NOMO-1 (cell line): ENCODE measurements around the gene OBSCN.

Experiments used
- DNase-seq, 2 experiments: peaks; one replicate each; lab custom pipeline; 2025; ENCODE audit not compliant: unreplicated experiment in 2 of 2; lab: John Stamatoyannopoulos, UW

The OBSCN gene

DNA sequence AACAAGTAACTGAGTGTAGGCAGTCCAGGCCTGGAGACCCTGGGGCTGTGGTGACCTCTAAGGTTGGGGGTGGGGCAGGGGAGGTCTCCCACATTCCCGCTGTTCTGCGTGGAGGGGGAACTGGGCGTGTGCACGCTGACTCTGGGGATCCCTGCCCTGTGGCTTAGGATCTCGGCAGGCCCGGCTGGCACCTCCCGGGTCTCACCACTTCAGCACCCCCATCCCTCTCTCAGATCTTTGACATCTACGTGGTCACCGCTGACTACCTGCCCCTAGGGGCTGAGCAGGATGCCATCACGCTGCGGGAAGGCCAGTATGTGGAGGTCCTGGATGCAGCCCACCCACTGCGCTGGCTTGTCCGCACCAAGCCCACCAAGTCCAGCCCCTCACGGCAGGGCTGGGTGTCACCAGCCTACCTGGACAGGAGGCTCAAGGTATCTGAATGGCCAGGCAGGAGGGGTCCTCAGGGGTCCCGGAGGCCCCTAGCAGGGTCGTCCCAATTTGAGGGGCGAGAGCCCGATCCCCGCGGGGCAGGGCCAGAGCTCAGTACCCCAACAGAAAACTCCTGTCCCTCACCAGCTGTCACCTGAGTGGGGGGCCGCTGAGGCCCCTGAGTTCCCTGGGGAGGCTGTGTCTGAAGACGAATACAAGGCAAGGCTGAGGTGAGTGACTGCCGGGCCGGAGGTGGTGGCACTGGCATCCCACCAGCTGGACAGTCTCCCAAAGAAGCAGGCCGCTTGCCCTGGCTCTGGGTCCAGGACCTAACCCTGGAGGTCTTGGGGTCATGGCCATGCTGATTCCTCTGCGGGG lies 130.1 kb downstream of the OBSCN start:
- DNase-seq: no peak

DNA sequence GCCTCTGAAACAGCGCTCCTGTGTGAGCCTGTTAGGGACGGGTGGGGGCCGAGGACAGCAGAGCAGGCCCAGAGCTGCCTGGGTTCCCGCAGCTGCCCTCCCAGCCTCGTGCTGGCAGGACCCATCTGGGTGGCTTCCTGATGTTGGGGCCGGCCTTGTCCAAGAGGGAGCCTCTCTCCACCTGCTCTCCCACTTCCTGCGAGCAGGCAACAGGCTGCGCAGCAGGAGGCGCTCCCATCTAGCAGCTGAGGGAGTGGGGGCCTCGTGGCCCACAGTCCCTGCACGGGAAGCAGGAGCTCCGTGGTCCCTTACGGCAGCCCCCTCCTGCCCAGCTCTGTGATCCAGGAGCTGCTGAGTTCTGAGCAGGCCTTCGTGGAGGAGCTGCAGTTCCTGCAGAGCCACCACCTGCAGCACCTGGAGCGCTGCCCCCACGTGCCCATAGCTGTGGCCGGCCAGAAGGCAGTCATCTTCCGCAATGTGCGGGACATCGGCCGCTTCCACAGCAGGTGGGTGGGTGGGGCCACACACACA lies 130.7 kb downstream of the OBSCN start:
- DNase-seq: no peak

DNA sequence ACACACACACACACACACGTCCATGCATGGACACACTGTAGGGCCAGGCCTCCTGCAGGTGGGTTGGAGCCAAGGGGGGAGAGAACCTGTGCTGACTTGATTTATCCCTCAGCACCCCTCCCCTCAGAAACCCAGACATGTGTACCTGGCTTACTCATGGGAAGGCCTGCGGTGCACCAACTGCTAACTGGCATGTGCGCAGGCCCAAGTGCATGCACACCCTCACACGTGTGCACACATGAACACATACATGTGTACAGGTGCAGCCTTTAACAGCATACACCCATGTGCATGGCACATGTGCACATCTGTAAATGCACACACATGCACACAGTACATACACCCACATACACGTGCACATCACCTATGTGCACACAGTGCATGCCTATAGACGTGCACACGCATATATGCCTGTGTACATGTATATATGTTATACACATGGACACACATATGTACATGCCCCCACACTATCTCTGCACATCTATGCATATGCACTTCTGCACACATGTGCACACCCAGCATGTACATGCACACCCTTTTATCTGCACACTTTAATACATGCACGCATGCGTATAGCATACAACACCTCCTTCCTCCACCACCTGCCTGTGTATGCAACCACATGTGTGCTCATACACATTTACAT lies 131.3 kb downstream of the OBSCN start:
- DNase-seq: no peak

DNA sequence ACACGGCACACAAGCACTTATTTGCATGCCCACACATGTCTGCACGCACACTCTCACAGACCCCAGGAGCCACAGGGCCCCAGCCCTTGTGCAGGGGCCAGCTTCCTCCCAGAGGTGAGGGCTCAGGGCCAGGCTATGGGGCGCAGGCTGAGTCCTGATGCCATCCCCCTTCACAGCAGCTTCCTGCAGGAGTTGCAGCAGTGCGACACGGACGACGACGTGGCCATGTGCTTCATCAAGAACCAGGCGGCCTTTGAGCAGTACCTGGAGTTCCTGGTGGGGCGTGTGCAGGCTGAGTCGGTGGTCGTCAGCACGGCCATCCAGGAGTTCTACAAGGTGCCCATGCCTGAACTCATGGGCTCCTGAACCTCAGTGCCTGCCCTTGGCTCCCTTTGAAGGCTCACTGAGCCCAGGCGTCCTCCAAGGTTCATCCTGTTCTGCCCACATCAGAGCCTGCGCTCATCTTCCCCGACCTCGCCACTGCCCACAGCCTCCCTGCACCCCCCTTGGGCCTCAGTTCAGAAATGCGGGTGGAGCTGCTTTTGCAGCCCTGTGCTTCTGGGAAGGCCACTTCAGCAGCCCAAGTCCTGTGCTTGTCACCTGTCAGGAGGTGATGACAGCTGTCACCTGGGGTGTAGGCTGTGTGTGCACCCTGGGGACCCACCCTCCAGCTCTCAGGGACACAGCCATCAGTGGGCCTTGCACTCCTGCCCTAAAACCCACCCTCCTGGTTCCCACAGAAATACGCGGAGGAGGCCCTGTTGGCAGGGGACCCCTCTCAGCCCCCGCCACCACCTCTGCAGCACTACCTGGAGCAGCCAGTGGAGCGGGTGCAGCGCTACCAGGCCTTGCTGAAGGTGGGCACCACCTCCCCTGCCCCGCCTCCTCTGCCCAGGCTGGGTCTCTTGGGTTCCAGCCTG lies 132.2 kb downstream of the OBSCN start:
- DNase-seq: no peak

DNA sequence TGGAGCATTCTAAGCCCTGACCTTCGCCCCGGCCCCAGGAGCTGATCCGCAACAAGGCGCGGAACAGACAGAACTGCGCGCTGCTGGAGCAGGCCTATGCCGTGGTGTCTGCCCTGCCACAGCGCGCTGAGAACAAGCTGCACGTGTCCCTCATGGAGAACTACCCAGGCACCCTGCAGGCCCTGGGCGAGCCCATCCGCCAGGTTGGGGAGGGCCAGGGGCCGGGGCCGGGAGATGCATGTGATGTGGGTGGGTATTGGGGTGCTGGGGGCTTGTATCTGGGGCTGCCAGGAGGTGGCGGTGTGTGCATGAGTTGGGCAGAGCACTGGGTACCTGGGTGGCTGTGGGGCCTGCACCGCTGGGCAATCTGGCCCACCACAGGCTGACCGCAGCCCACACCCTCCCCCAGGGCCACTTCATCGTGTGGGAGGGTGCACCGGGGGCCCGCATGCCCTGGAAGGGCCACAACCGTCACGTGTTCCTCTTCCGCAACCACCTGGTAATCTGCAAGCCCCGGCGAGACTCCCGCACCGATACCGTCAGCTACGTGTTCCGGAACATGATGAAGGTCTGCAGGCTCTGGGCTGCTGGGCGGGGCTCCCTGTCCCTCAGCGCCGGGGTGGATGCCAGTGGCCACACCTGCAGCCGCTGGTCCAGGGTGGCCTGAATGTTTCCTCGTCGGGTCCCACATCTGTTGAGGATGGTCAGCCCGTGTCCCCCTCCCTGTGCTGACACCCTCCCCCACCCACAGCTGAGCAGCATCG lies 133.0 kb downstream of the OBSCN start:
- DNase-seq: no peak

DNA sequence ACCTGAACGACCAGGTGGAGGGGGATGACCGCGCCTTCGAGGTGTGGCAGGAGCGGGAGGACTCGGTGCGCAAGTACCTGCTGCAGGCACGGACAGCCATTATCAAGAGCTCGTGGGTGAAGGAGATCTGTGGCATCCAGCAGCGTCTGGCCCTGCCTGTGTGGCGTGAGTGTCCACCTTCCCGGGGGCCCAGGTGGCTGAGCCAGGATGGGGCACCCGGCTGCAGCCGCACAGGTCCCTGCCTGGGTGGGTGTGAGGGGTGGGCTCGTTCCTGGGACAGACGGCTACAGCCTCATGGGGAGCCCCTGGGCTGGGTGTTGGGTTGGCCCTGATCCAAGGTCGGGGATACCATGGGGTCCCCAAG lies 133.6 kb downstream of the OBSCN start:
- DNase-seq: no peak

DNA sequence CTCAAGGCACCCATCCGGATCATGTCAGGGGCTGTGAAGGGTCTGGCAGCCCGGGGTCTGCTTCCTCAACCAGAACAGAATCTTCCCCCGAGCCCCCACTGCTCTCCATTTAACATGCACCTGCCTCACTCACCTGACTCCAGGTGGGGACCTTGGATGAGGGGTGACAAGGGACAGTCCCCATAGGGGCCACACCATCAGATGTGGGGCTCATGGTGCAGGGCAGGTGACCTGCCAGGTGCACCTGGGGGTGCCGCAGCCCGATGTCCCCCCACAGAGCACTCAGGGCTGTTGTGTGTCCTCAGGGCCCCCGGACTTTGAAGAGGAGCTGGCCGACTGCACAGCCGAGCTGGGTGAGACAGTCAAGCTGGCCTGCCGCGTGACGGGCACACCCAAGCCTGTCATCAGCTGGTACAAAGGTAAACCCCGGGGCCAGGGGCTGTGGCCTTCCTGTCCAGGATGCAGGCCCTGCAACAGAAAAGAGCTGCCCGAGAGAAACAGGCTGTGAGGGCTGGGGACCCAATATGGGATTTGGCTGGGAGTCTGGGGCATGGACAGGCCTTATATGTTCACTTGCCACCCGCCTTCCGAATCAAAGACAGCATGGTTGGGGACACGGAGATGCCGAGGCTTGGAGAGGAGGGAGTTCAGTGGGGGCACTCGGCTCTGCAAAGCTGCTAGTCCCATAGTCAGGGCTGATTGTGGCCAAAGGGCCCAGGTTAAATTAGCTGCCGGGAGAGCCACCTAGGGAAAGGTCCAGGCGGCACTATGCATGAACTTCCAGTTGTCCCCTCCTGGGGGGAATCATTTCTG lies 134.2 kb downstream of the OBSCN start:
- DNase-seq: no peak

DNA sequence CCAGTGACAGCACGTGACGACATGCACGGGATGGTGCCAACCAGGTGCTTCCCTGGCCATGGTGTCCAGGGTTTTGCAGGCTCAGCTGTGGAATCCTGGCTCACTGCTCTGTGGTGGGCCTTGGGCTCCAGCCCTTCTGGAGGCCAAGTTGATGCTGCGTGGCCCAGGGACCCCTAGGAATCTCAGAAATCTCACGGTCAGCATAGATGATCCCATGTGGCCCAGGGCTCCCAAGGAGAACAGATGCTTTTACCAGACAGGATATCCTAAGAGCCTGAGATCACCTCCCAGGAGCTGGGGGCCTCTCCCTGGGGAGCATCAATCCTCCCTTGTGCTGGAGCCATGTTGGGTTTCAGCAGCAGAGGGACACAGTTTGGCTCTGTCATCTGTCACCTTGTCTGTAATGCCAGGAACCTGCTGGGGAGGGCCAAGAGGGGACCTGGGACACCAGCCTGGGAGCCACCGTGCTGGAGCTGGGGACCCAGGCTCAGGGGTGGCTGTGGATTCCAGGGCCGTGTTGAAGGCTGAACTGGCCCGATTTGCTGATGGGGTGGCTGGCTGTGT lies 134.9 kb downstream of the OBSCN start:
- no peak for DNase-seq

DNA sequence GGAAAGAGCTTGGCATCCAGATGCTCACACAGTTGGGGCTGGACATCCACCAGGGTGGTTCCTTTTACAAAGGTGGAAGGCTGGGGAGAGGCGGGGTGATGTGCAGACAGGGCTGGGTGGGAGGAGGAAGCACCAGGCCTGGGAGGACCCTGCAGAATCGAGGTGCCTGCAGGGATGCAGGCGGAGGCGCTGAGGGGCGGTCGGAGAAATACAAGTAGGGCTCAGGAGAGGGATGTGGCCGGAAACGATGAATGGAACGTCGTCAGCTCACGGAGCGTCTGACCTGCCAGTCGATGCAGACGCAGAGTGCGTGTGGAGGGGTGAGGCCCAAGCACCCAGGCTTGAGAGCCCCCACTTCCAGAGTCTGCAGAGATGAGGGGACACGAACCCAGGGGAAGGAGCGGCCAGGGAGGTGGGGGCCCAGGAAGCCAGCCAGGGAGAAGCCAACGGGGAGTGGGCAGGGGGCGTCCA lies 135.4 kb downstream of the OBSCN start:
- no peak for DNase-seq

DNA sequence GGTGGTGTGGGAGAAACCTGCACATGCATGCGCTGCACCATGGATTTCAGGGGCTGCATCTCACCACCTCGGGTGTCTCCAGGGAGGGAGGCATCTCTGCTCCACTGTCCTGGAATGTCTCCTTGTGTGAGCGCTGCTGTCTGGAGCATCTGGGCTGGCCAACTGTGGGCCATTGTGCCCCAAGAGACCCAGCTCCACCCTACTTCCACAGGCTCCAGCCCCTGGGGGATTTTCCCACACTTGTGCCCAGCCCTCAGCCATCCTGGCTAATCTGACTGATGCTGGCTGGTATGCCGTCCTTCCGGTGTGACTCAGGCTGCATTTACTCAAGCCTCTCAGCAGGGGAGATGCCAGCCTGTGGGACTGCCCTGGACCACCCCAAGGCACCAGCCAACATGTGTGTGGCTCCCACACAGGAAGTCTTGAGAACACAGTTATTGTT lies 136.8 kb downstream of the OBSCN start:
- no peak for DNase-seq

DNA sequence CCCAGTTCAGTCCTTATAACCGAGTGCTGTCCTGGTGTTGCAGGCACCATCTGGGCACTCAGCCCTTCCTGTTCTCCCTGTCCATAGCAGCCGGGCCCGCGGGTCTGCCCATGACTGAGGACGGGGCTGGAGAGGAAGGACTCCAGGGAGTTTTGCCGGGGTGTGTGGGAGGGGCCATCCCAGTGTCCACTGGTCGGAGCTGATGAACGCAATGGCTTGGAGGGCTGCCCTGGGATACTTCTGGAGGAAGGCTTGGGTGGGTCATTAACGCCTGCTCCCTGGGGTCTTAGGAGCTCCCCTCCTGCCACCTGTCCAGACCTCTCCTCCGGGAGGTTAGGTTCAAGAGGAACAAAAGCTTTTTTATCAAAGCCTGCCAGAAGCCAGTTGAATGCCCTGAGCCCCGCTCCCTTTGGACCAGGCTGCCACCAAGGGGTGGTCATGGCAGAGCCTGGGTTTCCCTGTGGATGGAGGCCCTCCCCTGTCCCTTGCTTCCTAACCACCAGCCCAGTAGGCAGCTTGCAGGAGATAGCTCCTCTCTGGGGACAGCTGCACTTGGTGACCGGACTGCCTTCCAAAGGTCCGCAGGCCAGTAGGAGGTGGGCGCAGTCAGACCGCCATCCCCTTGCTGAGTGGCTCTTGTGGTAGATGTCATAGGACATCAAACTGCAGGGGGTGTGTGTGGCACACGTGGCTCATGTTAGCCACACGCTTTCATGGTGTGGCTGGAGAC lies 137.5 kb downstream of the OBSCN start:
- no peak for DNase-seq

DNA sequence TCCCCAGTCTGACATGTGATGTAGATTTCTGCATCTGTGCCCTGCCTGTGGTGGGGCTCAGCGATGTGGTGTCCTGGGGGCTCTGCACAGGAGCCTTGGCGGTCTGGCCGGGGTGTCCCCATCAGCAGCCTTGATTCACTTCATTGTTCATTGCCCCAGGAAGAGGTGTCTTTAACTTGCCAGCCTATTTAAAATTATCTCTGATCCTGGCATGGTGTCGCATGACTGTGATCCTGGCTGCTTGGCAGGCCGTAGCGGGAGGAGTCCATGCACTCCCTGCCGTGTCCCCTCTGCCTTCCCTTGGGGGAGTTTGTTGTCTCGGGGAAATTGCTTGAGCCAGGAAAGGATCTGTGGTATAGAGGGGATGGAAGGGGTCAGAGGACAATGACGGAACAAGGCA lies 138.9 kb downstream of the OBSCN start:
- no peak for DNase-seq

DNA sequence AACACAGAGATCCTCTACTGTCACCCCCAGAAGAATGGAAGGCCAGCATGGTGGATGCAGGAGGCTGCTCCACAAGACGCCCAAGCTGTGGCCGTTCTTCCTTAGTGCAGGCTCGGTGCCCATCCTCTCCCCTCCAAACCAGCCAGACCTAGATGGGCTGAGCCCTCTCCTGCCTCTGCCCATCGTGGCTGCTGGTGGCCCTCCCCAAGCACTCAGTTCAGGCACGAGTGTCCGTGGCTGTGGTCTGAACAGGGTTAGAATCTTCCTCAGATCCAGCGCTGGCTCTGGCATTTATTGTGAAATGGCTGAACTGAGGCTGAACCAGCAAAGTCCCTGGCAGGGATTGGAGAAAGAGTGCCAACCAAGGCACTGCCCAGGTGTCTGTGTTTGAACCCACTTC lies 139.3 kb downstream of the OBSCN start:
- DNase-seq: no peak

DNA sequence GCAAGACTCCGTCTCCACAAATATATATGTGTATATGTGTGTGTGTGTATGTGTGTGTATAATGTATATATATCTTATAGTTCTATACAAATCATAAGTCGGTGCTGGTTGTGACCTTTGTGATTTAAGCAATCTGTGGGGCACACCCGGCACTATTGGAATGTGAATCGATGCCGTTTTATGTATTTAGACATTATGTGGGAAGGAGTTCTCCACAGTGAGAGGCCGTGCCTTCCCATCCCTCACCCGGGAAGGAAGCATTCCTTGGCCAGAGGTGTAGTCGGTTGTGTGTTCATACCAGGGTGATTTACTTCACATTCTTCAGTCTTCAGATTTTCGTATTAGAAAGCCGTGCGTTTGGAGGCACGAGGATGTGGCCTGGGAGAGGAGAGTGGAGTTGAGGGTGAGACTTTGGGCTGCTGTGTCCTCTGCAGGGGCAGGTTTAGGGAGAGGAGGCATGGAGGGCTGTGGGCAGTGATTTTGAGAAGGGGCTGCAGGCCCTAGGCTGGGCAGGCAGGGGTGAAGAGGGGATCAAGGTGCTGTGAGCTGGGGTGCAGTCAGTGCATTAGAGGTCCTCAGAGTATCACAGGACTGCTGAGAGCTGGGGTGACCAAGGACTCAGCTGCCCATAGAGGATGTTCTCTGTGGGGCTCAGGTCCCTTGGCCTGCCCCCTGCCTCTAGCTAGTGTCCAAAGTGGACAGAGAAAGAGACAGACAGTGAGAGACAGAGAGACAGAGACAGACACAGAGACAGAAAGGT lies 141.0 kb downstream of the OBSCN start:
- no peak for DNase-seq

DNA sequence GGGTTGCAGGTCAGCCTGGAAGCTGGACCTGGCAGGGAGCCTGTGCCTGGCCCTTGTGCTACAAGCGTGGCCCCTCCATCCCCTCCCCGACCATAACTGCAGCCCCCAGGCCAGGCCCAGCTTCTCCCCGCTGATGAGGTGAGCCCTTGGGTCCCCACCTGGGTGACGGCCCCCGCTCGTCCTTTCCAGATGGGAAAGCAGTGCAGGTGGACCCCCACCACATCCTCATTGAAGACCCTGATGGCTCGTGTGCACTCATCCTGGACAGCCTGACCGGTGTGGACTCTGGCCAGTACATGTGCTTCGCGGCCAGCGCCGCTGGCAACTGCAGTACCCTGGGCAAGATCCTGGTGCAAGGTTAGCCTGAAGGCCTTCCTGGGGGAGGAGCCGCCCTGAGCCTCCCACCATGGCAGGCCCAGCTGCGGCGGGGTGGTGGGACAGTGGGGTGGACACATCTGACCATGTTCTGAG lies 141.9 kb downstream of the OBSCN start:
- no peak for DNase-seq

DNA sequence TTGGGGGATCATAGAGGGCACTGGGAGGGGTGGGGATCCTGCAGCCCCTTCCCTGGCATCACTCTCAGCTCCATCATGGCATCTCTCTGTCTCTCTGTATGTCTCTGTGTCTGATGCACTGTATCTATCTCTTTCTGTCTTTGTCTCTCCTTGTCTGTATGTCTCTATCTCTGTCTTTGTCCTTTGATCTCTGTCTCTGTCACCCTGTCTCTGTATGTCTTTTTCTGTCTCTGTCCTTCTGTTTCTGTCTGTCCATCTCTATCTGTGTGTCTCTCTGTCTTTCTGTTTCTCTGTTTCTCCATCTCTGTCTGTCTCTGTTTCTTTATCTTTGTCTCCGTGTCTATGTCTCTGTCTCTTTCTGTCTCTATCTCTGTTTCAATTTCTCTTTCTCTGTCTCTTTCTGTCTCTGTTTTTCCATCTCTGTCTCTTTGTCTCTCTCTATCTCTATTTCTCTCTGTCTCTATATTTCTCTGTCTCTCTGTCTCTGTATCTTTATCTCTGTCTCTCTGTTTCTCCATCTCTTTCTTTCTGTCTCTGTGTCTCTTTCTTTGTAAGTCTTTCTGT lies 142.4 kb downstream of the OBSCN start:
- DNase-seq: no peak
